ENCODE results near the gene AFF3.

Gene AFF3

DNA sequence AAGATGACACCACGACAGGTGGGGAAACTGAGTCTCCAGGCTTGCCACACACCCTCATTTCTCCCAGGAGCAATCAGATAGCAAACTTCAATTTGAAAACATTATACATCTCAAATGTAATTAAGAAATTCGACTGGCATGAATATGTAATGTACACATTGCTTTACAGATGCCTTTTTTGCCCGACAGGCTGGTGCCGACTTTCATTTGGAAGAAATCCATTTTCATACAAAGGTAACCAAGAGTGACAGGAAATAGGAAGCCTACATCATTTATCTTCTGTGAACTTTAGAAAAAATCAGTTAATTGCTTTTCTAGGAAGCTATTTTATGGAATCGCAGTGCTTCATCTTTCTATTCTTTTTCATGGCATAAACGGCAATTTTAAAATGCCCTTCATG is 140.3 kb downstream of the AFF3 start:
- Histone ChIP-seq H3K36me3 (no peaks in the 10 kb centered on the region), H3K9me3 (no peaks in the 10 kb centered on the region), H3K4me3 (ENCODE audit: low read depth in 1 of 2, low read length in 1 of 2) (no peak overlapping the region), H3K27ac (no peak overlapping the region), H3K4me1 (ENCODE audit: control insufficient read depth in 1 of 2, insufficient read depth in 1 of 2, low read depth in 1 of 2, low read length in 1 of 2) (no peaks in the 10 kb centered on the region), H3K27me3 (no peaks in the 10 kb centered on the region)
- TF ChIP-seq, protein P1, sequence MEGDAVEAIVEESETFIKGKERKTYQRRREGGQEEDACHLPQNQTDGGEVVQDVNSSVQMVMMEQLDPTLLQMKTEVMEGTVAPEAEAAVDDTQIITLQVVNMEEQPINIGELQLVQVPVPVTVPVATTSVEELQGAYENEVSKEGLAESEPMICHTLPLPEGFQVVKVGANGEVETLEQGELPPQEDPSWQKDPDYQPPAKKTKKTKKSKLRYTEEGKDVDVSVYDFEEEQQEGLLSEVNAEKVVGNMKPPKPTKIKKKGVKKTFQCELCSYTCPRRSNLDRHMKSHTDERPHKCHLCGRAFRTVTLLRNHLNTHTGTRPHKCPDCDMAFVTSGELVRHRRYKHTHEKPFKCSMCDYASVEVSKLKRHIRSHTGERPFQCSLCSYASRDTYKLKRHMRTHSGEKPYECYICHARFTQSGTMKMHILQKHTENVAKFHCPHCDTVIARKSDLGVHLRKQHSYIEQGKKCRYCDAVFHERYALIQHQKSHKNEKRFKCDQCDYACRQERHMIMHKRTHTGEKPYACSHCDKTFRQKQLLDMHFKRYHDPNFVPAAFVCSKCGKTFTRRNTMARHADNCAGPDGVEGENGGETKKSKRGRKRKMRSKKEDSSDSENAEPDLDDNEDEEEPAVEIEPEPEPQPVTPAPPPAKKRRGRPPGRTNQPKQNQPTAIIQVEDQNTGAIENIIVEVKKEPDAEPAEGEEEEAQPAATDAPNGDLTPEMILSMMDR (IDR thresholded peaks at IDR 0.05) = no peak

DNA sequence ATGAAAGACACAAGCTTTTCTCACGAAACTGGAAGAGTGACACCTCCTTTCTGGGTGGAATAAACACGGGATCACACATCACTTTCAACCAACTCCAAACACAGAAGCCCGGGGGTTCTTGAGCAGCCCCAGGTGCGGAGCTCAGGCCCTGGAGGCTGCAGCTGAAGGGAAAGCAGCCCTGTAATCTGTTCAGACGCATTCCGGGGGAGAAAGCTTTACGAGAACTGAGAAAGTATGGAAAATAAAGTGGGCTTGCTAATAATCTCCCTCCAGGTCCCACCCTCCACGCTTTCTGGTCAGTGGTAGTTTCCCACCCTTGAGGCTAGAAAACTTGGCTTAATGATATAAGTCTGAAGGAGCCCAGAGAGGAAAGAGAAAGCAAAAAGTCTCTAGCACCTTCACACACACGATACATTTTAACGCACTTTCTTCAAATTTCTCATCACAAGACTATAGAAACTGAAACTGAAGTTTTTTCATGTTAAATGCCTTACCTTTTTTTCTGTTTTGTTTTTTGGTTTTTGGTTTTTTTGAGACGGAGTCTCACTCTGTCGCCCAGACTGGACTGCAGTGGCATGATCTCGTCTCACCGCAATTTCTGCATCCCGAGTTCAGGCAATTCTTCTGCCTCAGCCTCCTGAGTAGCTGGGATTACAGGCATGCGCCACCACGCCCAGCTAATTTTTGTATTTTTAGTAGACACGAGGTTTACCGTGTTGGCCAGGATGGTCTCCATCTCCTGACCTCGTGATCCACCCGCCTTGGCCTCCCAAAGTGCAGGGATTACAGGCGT is 141.3 kb downstream of the AFF3 start:
- no peak overlapping the region for H3K4me3 ChIP-seq (ENCODE audit: low read depth in 1 of 2, low read length in 1 of 2)
- no peaks in the 10 kb centered on the region for H3K4me1 ChIP-seq (ENCODE audit: control insufficient read depth in 1 of 2, insufficient read depth in 1 of 2, low read depth in 1 of 2, low read length in 1 of 2)
- TF ChIP-seq, protein P1 (IDR thresholded peaks at IDR 0.05) = no peak
- H3K27ac ChIP-seq = no peak overlapping the region
- no peaks in the 10 kb centered on the region for H3K36me3 ChIP-seq
- no peaks in the 10 kb centered on the region for H3K9me3 ChIP-seq
- H3K27me3 ChIP-seq = no peaks in the 10 kb centered on the region

DNA sequence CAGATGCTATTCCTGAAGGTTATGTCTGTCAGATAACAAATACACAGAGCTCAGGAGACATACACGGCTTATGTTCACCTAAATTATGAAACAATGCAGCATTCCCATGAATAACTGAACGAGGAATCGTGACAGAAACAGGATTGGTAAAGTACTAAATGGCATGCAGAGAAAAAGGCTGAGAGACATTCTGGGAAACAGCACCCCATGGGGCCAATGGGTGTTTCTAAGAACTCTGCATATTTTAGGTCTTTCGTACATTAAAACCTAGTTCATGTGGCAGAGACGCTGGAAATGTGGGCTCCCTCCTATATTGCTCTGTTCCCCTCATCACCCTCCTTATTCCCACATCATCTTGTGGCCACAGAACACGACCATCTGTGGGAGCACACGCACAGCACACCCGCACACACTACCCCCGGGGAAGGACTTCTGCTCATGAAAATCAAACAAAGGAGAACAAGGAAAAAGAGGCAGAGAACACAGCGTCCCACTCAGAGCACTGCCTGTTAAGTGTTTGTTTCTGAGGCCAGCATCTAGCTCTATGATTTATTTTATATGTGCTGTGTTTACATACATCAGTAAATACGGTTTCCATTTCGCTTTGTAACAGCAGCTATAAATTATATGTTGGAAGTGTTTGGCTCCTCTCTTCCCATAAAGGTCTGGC is 143.6 kb downstream of the AFF3 start:
- TF ChIP-seq, protein P1 (IDR thresholded peaks at IDR 0.05) = no peak
- no peaks in the 10 kb centered on the region for H3K36me3 ChIP-seq
- H3K27ac ChIP-seq = no peak overlapping the region
- no peak overlapping the region for H3K4me3 ChIP-seq (ENCODE audit: low read depth in 1 of 2, low read length in 1 of 2)
- H3K27me3 ChIP-seq = no peaks in the 10 kb centered on the region
- H3K4me1 ChIP-seq (ENCODE audit: control insufficient read depth in 1 of 2, insufficient read depth in 1 of 2, low read depth in 1 of 2, low read length in 1 of 2) = no peaks in the 10 kb centered on the region
- H3K9me3 ChIP-seq = no peaks in the 10 kb centered on the region

DNA sequence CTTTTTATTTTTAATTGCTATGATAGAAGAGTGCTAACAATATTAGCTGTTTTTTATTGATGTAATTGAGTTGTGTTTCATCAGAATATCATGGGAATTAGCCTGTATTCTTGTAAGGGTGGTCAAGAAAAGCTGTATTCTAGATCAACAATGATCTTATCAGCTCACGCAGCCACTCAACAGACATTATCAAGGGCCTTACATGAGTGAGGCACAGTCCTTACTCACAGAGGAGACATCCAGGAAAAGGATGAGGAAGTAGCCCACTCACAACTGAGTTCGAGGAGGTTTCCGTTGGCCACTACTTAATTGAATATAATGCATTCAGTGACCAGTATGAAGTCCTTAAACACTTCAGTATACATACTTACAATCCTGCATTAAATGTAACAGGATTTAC is 152.5 kb downstream of the AFF3 start:
- no peaks in the 10 kb centered on the region for H3K36me3 ChIP-seq
- TF ChIP-seq, protein P1 (IDR thresholded peaks at IDR 0.05) = no peak
- H3K27ac ChIP-seq = no peak overlapping the region
- H3K4me3 ChIP-seq (ENCODE audit: low read depth in 1 of 2, low read length in 1 of 2) = no peak overlapping the region
- H3K27me3 ChIP-seq = no peaks in the 10 kb centered on the region
- no peaks in the 10 kb centered on the region for H3K4me1 ChIP-seq (ENCODE audit: control insufficient read depth in 1 of 2, insufficient read depth in 1 of 2, low read depth in 1 of 2, low read length in 1 of 2)
- no peaks in the 10 kb centered on the region for H3K9me3 ChIP-seq

DNA sequence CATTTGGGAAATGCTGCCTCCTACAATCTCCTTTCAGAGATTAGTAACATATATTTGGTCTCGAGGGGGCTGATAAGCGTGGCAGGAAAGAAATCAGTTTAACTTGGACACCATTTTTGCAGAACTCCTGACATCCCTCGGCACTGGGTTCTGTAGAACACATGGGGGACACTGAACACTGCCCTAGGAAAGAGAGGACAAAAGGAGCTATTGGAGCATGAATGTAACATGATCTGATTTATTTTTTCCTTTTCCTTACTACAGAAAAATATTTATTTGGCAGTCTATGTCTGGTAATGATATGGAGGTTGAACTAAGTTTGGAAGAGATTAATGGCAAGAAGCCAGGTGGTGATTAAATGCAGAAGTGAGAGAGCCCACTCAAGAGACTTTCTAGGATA is 153.8 kb downstream of the AFF3 start:
- H3K4me1 ChIP-seq (ENCODE audit: control insufficient read depth in 1 of 2, insufficient read depth in 1 of 2, low read depth in 1 of 2, low read length in 1 of 2) = no peaks in the 10 kb centered on the region
- no peaks in the 10 kb centered on the region for H3K36me3 ChIP-seq
- TF ChIP-seq, protein P1 (IDR thresholded peaks at IDR 0.05) = no peak
- H3K9me3 ChIP-seq = no peaks in the 10 kb centered on the region
- H3K27me3 ChIP-seq = no peaks in the 10 kb centered on the region
- H3K4me3 ChIP-seq (ENCODE audit: low read depth in 1 of 2, low read length in 1 of 2) = no peak overlapping the region
- no peak overlapping the region for H3K27ac ChIP-seq
